GM18951 (cell line): ENCODE measurements around the gene LMX1A.

Experiments used
- POLR2A ChIP-seq: IDR thresholded peaks from 4 replicates; pipeline ENCODE4 v1.6.1; 2011; ENCODE audit warnings: mild to moderate bottlenecking; ENCODE audit not compliant: insufficient read length, insufficient read depth; ENCODE audit errors: extremely low read depth
- in situ Hi-C: fragments of 300-500 bp; cut with MboI; formaldehyde crosslinking; loops from one replicate; pipeline ENCODE4 v1.12.0; 2022; ENCODE audit warnings: low sequenced_read_pairs, mixed read lengths, inconsistent platforms; ENCODE audit not compliant: unreplicated experiment

Gene LMX1A

GRCh38 chr1:165254896-165255625, 101.5 kb downstream of the LMX1A start:
- TF ChIP-seq POLR2A, result no peak
- in situ Hi-C loops, result no loop called here

GRCh38 chr1:165254376-165254775, 102.1 kb downstream of the LMX1A start:
- in situ Hi-C loops, result no loop called here
- TF ChIP-seq POLR2A, result no peak

DNA sequence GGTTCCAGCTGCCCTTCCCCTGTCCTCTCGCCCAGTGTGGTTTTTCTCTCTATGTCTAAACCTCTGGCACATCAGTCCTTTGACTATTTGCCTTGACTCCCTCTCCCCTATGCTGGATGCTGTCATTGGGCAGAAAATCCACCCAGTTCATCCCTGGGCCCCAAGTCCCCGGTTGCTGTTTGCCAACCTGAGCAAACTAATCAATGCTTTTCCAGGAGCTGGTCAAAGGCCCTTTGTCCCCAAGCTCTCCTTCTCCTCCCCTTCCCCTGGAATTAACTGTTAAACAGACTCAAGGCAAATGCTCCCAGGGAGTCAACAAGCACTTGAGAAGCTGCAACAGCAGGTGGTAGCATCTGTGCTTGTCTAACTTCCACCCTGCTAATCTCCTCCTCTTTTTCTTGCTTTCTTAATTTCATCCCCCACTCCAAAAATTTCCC, 102.7 kb downstream of the LMX1A start:
- TF ChIP-seq POLR2A, result no peak

DNA sequence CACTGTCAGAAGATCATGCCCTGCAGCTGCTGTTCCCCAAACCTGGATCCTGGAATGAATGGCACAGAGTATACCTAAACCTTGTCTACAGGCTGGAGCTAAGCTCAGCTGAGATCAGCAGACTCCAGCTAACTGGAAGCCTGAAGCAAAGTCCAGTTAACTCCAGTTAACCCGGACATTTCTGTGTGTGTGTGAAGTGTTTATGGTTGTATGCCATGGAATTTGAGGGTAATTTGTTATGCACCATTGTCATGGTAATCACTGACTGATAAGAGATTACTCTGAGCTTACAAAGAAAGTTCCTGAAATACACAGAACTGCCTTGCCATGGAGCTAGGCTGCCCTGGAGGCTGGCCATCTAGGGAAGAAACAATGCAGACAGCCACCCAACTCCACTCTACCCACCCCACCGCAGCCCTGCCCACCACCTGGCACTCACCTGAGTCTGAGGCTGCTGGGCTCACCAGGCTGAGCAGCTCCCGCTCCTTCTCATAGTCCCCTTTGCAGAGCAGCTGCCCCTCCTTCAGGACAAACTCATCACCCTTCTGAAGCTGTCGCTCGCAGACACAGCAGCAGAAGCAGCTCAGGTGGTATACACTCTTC, 107.4 kb downstream of the LMX1A start:
- in situ Hi-C loops, result no loop called here
- no peak for TF ChIP-seq POLR2A

More for the DNA sequence above, 102.7 kb downstream of the LMX1A start:
- in situ Hi-C loops, result no loop called here

DNA sequence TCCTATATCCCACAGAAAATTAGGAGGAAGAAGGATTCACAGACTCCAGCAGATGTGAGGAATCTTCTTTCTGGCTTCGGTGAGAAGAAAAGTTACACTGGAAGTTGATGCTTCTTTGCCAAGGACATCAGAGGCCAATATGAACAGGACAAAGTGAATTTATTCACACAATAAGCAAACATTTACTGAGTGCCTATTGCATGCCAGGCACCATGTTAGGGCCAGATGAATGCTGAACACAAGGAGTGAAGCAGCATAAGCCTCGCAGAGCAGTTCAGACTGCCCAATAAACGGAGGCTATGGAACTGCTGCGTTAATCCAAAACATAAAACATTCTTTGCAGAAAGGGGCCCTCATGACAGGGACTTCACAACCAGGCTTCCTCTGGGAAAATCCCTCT, 114.6 kb downstream of the LMX1A start:
- in situ Hi-C loops, result no loop called here
- no peak for TF ChIP-seq POLR2A

DNA sequence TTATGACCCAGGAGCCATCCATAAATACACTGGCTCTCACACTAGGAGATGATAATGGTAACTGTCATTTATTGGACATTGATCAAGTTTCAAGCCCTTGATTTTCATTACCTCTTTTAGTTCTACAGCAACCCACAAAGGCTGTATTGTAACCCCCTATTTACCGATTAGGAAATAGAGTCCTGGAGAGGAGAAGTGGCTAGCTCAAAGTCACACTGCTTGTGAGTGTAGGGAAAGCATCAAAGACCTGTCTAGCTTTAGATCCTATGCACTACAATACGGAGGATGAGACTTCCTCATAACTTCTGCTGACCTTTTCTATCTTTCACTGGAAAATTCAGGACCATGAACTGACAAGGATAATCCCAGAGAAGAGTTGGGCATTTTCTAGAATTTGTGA, 115.2 kb downstream of the LMX1A start:
- TF ChIP-seq POLR2A, result no peak
- in situ Hi-C loops, result no loop called here

DNA sequence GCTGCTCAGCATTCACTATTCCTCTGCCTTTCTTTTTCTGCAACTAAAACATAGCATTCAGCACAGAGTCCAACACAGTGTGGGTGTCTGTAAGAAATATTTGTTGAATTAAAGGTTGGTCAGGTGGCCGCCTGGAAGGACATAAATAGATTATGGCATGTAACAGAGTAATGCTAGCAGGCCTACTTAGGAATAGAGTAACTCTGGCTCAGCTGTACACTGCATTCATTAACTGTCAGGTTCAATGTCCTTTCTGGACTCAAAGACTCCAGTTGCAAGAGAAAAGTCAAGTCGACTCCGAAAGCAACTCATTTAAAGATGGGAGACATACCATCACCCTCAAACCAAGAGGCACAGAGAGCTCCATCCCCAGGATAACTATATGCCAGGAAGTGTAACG, 116.0 kb downstream of the LMX1A start:
- no peak for TF ChIP-seq POLR2A
- in situ Hi-C loops, result no loop called here

GRCh38 chr1:165239873-165240272, 116.6 kb downstream of the LMX1A start:
- in situ Hi-C loops, result no loop called here
- TF ChIP-seq POLR2A, result no peak

GRCh38 chr1:165235777-165236291, 120.7 kb downstream of the LMX1A start:
- in situ Hi-C loops, result no loop called here
- no peak for TF ChIP-seq POLR2A

- in situ Hi-C loops, result no loop called here
- TF ChIP-seq POLR2A, result no peak
These were observed 121.2 kb downstream of the LMX1A start for GRCh38 chr1:165235155-165235776.

- in situ Hi-C loops, result no loop called here
- no peak for TF ChIP-seq POLR2A
These were observed 122.4 kb downstream of the LMX1A start for GRCh38 chr1:165234149-165234548.

DNA sequence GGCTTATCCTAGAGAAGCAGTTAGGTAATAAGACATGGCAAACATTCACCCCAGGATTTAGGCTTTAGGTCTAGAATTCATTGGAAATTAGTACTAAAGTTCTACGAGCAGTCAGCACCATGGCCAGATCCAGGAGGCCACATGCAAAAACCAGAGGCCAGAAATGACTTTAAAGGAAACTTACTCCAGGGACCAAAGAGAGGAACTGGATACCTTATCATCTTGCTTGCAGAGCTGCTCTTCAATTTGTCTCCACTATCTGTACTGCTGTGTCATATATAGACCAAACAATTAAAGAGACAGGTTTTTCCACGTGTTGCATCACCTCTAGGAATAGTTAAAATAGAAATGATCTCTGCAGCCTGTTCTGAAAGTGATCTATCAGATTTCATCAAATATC, 127.8 kb downstream of the LMX1A start:
- in situ Hi-C loops, result no loop called here
- TF ChIP-seq POLR2A, result no peak

DNA sequence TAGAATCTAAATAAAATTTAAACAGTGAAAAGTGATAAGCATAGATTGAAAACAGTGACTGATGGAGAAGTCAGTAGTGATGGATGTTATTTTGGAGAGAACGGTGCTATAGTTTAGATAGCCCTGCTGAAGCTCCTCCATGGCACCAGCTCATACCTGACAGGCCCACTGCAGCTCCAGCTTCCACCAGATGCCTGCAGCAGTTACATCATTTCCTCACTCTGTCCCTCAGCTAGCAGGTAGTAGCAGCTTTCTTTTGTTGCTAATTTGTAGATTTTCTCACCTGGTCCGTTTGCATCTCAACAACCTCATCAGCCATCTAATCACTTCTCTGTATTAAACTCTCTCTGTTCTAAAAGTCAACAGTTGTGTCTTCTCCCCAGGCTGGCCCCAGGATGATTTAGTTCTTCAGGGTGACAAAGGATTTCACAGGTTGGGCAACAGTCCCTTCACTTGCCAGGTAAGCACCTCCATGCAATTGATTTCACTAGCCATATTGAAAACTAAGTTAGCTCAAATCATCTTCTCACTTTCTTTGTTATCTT, 128.3 kb downstream of the LMX1A start:
- TF ChIP-seq POLR2A, result no peak
- in situ Hi-C loops, result no loop called here
